ENCODE results near the gene BCL7C. TPM values are rescaled to one million over a fixed set of nuclear protein-coding genes. Genes with fewer than 3 reads are reported as not detected.

The BCL7C gene
- polyA plus RNA-seq, 1 donor from 2014 or later = 39.2 TPM

GRCh38 chr16:30934827-30935557 lies 41.1 kb upstream of the BCL7C start:
- Histone ChIP-seq H3K36me3 (ENCODE audit: insufficient read depth, low read length) (no peaks in the 10 kb centered on the region), H3K27me3 (ENCODE audit: insufficient read depth, low read depth, low read length) (no peaks in the 10 kb centered on the region)

GRCh38 chr16:30931068-30931650 lies 37.3 kb upstream of the BCL7C start:
- Histone ChIP-seq H3F3A (ENCODE audit: insufficient read depth, low read length, poor library complexity, severe bottlenecking) (no peaks in the 10 kb centered on the region), H3K36me3 (ENCODE audit: insufficient read depth, low read length) (no peaks in the 10 kb centered on the region), H4K20me1 (ENCODE audit: insufficient read depth) (peaks cover 3% of the 10 kb centered on the region), H3K27ac (ENCODE audit: low read length) (no peak overlapping the region), H3K9me2 (ENCODE audit: insufficient read depth, low read length) (no peaks in the 10 kb centered on the region), H2AFZ (ENCODE audit: low read depth, low read length) (no peak overlapping the region), H3K9me3 (ENCODE audit: low read length) (no peaks in the 10 kb centered on the region), H3K79me2 (replicated peaks; ENCODE audit: insufficient read depth, low read length) (no peaks in the 10 kb centered on the region), H3K4me3 (ENCODE audit: low read length) (no peak overlapping the region), H3K9ac (ENCODE audit: low read length) (no peak overlapping the region), H3K27me3 (ENCODE audit: insufficient read depth, low read depth, low read length) (no peaks in the 10 kb centered on the region), H3K4me2 (ENCODE audit: low read length) (no peak overlapping the region)
- TF ChIP-seq EP300 (conservative IDR thresholded peaks at IDR 0.05; ENCODE audit: poor library complexity, severe bottlenecking) (no peak), CTCF (IDR thresholded peaks at IDR 0.05; ENCODE audit: poor library complexity, severe bottlenecking) (no peak), RAD21 (conservative IDR thresholded peaks at IDR 0.05) (no peak), REST (IDR thresholded peaks at IDR 0.05; ENCODE audit: borderline replicate concordance) (no peak), POLR2AphosphoS5 (IDR thresholded peaks at IDR 0.05) (no peak), EZH2 (IDR thresholded peaks at IDR 0.05; ENCODE audit: borderline replicate concordance, insufficient read depth, low read length, poor library complexity, severe bottlenecking) (no peak), TAF1 (IDR thresholded peaks at IDR 0.05; ENCODE audit: low read depth) (no peak), MXI1 (conservative IDR thresholded peaks at IDR 0.05; ENCODE audit: poor library complexity, severe bottlenecking) (no peak), SMC3 (conservative IDR thresholded peaks at IDR 0.05; ENCODE audit: poor library complexity) (no peak)

More at GRCh38 chr16:30934827-30935557, 41.1 kb upstream of the BCL7C start:
- TF ChIP-seq TAF1 (IDR thresholded peaks at IDR 0.05; ENCODE audit: low read depth) (no peak), SMC3 (conservative IDR thresholded peaks at IDR 0.05; ENCODE audit: poor library complexity) (peak; percentile 31), CTCF (IDR thresholded peaks at IDR 0.05; ENCODE audit: poor library complexity, severe bottlenecking) (peak; percentile 41), RAD21 (conservative IDR thresholded peaks at IDR 0.05) (peak; percentile 31), MXI1 (conservative IDR thresholded peaks at IDR 0.05; ENCODE audit: poor library complexity, severe bottlenecking) (no peak)
- no peak overlapping the region for H3K4me3 ChIP-seq (ENCODE audit: low read length)
- no peaks in the 10 kb centered on the region for H3K9me3 ChIP-seq (ENCODE audit: low read length)
- H3K9ac ChIP-seq (ENCODE audit: low read length) = no peak overlapping the region
- no peaks in the 10 kb centered on the region for H3K9me2 ChIP-seq (ENCODE audit: insufficient read depth, low read length)
- H3K27ac ChIP-seq (ENCODE audit: low read length) = no peak overlapping the region
- peaks cover 3% of the 10 kb centered on the region for H4K20me1 ChIP-seq (ENCODE audit: insufficient read depth)
- H2AFZ ChIP-seq (ENCODE audit: low read depth, low read length) = no peak overlapping the region
- no peak overlapping the region for H3K4me2 ChIP-seq (ENCODE audit: low read length)
- no peaks in the 10 kb centered on the region for H3K79me2 ChIP-seq (replicated peaks; ENCODE audit: insufficient read depth, low read length)
- H3F3A ChIP-seq (ENCODE audit: insufficient read depth, low read length, poor library complexity, severe bottlenecking) = no peaks in the 10 kb centered on the region

Data from neural cell (in vitro differentiated cells).